Loucy (cell line): ENCODE measurements around the gene CCDC196.
A peak's percentile ranks its signal among the peaks of the same experiment; 100 is the strongest.

Experiments
- H2AFZ ChIP-seq: fragments of 200-600 bp; sonication (generic); 2 replicates; pipeline ENCODE4 v1.6.0; 2016; ENCODE audit warnings: antibody characterized with exemption, mild to moderate bottlenecking, low read length, moderate library complexity
- H3F3A ChIP-seq: fragments of 200-600 bp; 2 replicates; pipeline ENCODE4 v1.6.0; 2016; ENCODE audit warnings: antibody characterized with exemption, low read depth, mild to moderate bottlenecking
- H3K27me3 ChIP-seq: fragments of 200-600 bp; sonication (generic); 2 replicates; pipeline ENCODE4 v1.6.1; 2014; ENCODE audit warnings: low read length, mild to moderate bottlenecking; ENCODE audit not compliant: insufficient read depth, poor library complexity, severe bottlenecking
- H3K36me3 ChIP-seq: fragments of 200-600 bp; sonication (generic); 2 replicates; pipeline ENCODE4 v1.6.1; 2016; ENCODE audit warnings: low read length; ENCODE audit not compliant: insufficient read depth
- H3K4me1 ChIP-seq: fragments of 200-600 bp; sonication (generic); 2 replicates; pipeline ENCODE4 v1.5.1; 2014; ENCODE audit warnings: low read length, mild to moderate bottlenecking; ENCODE audit not compliant: insufficient read depth, poor library complexity, severe bottlenecking
- H3K4me2 ChIP-seq: fragments of 200-600 bp; sonication (generic); 2 replicates; pipeline ENCODE4 v1.6.0; 2014; ENCODE audit warnings: antibody characterized with exemption, low read length, low read depth, mild to moderate bottlenecking; ENCODE audit not compliant: poor library complexity, severe bottlenecking
- H3K4me3 ChIP-seq: fragments of 200-600 bp; sonication (generic); 2 replicates; pipeline ENCODE4 v1.5.1; 2014; ENCODE audit warnings: low read length, mild to moderate bottlenecking, mixed read lengths; ENCODE audit not compliant: poor library complexity, severe bottlenecking
- H3K79me2 ChIP-seq: fragments of 200-600 bp; sonication (generic); 2 replicates; pipeline ENCODE4 v1.6.1; 2014; ENCODE audit warnings: low read length; ENCODE audit not compliant: insufficient read depth
- H3K9ac ChIP-seq: fragments of 200-600 bp; sonication (generic); 2 replicates; pipeline ENCODE4 v1.6.0; 2014; ENCODE audit warnings: mild to moderate bottlenecking, low read depth, low read length, moderate library complexity; ENCODE audit not compliant: poor library complexity, severe bottlenecking
- H3K9me2 ChIP-seq: fragments of 200-600 bp; sonication (generic); replicated peaks from 2 replicates; pipeline ENCODE4 v1.6.1; 2016; ENCODE audit warnings: low read depth, low read length, mixed read lengths
- H3K9me3 ChIP-seq: fragments of 200-600 bp; sonication (generic); 2 replicates; pipeline ENCODE4 v1.6.1; 2014; ENCODE audit warnings: mild to moderate bottlenecking, antibody characterized with exemption, low read length, low read depth; ENCODE audit not compliant: insufficient read depth
- H4K20me1 ChIP-seq: fragments of 200-600 bp; sonication (generic); 2 replicates; pipeline ENCODE4 v1.6.0; 2014; ENCODE audit warnings: antibody characterized with exemption, low read length, mild to moderate bottlenecking; ENCODE audit not compliant: insufficient read depth, poor library complexity, severe bottlenecking
- CTCF ChIP-seq: fragments of 200-600 bp; sonication (generic); conservative IDR thresholded peaks from 2 replicates; pipeline ENCODE4 v1.5.1; 2014; ENCODE audit warnings: mild to moderate bottlenecking, antibody characterized with exemption, low read length
- EZH2phosphoT487 ChIP-seq: fragments of 200-600 bp; IDR thresholded peaks from 2 replicates; pipeline ENCODE4 v1.6.1; 2018; ENCODE audit warnings: antibody characterized with exemption, mild to moderate bottlenecking, moderate library complexity, borderline replicate concordance

Gene CCDC196

GRCh38 chr14:66495218-66496098 lies 9.3 kb downstream of the CCDC196 start:
- peaks cover 12% of the 10 kb centered on the region for H3K4me1 ChIP-seq
- peak overlapping the region; percentile 20 for H3K9ac ChIP-seq
- no peaks in the 10 kb centered on the region for H4K20me1 ChIP-seq
- no peaks in the 10 kb centered on the region for H3K9me3 ChIP-seq
- no peaks in the 10 kb centered on the region for H3K79me2 ChIP-seq
- no peaks in the 10 kb centered on the region for H3K9me2 ChIP-seq
- no peaks in the 10 kb centered on the region for H3K36me3 ChIP-seq
- H2AFZ ChIP-seq: peak overlapping the region; percentile 67; the same call in 1 of the 2 replicates
- peak overlapping the region; percentile 61 for H3K4me2 ChIP-seq
- TF ChIP-seq EZH2phosphoT487 (no peak), CTCF (peak; percentile 91)
- H3F3A ChIP-seq: no peaks in the 10 kb centered on the region
- H3K4me3 ChIP-seq: peak overlapping the region; percentile 51
- no peaks in the 10 kb centered on the region for H3K27me3 ChIP-seq

- Histone ChIP-seq H3F3A (no peaks in the 10 kb centered on the region), H3K9me3 (no peaks in the 10 kb centered on the region), H3K9ac (no peak overlapping the region), H3K79me2 (no peaks in the 10 kb centered on the region), H3K4me2 (peak overlapping the region; percentile 61), H4K20me1 (no peaks in the 10 kb centered on the region), H3K27me3 (no peaks in the 10 kb centered on the region), H3K9me2 (no peaks in the 10 kb centered on the region), H3K4me1 (peaks cover 12% of the 10 kb centered on the region), H3K4me3 (no peak overlapping the region), H3K36me3 (no peaks in the 10 kb centered on the region), H2AFZ (no peak overlapping the region)
- no peak for TF ChIP-seq EZH2phosphoT487
- TF ChIP-seq CTCF: no peak
Measured at GRCh38 chr14:66496188-66496807, 10.1 kb downstream of the CCDC196 start.

- Histone ChIP-seq H3K4me1 (peaks cover 12% of the 10 kb centered on the region), H3K4me3 (no peak overlapping the region), H3K9me3 (no peaks in the 10 kb centered on the region), H4K20me1 (no peaks in the 10 kb centered on the region), H3K27me3 (no peaks in the 10 kb centered on the region), H3K79me2 (no peaks in the 10 kb centered on the region), H3F3A (no peaks in the 10 kb centered on the region), H3K4me2 (peak overlapping the region; percentile 61), H3K9ac (no peak overlapping the region), H3K36me3 (no peaks in the 10 kb centered on the region), H2AFZ (no peak overlapping the region), H3K9me2 (no peaks in the 10 kb centered on the region)
- TF ChIP-seq CTCF (no peak), EZH2phosphoT487 (no peak)
Measured at GRCh38 chr14:66496911-66497310, 10.7 kb downstream of the CCDC196 start.
